T follicular helper cell (primary cell): ENCODE data around the gene PAPLN.

Source experiments
- DNase-seq: peaks from one replicate; pipeline ENCODE4 v3.0.0-alpha.2; 2020; ENCODE audit warnings: low read depth

Gene PAPLN

GRCh38 chr14:73230051-73230450 is 7.3 kb upstream of the PAPLN start:
- no peak for DNase-seq

DNA sequence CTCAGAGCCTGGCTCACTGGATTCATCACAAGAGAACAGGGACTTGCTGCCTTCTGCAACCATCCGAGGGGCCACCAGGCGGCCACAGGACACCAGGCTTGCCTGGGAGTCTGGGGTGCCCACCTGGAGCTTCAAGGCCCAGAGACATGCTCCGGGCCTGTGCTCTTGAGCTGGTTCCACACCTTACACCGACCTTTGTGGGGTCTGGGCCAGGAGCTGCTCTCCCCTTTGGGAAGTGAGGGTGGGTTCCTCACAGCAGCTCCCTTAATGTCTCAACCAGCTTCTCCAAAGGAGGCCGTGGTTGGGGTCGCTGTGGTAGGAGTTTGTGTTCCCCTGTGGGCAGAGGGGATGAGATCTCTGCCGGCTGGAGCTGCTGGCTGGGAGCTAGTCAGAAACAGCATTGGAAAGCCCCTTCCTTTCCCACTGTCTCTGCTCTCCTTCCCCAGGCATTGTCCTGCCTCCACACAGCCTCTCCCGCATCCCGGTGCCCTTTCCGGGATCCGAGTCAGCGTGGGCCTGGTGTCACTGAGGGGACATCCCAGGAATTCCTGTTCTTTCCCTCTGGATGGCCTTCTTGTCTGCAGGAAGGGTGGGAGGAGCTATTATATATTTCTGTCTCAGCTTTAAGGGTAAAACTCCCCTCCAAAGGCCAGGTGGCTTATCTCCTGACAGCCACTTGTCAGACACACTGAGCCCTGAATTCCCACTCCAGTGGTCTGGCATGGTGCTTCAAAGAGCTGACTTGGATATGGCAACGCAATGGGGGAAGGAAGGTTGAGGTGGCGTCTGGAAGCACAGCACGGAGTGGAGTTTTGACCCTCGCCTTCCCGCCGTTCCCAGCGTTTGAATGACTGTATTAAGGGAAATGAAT is 5.1 kb upstream of the PAPLN start:
- no peak for DNase-seq

DNA sequence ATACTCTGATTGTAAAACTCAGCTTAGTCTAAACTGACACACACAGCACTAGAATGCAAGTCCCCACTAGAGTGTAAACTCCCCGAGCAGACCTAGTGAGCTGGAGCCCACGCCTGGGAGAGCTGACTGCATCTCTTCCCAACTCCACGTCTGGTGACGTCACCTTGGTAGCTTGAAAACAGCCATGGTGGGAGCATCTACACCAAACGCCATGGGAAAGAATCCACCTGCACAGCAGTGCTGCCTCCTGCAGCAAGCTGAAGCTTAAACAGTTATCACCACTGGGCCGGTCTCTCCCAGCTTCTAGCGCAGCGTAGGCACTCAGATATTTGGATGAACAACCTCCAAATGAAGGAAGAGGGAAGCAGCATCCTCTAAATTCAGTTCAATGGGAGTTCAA is 4.3 kb upstream of the PAPLN start:
- DNase-seq: no peak

- no peak for DNase-seq
These were observed 3.7 kb upstream of the PAPLN start for GRCh38 chr14:73233564-73233963.

- no peak for DNase-seq
These were observed 3.3 kb upstream of the PAPLN start for GRCh38 chr14:73234029-73234428.

DNA sequence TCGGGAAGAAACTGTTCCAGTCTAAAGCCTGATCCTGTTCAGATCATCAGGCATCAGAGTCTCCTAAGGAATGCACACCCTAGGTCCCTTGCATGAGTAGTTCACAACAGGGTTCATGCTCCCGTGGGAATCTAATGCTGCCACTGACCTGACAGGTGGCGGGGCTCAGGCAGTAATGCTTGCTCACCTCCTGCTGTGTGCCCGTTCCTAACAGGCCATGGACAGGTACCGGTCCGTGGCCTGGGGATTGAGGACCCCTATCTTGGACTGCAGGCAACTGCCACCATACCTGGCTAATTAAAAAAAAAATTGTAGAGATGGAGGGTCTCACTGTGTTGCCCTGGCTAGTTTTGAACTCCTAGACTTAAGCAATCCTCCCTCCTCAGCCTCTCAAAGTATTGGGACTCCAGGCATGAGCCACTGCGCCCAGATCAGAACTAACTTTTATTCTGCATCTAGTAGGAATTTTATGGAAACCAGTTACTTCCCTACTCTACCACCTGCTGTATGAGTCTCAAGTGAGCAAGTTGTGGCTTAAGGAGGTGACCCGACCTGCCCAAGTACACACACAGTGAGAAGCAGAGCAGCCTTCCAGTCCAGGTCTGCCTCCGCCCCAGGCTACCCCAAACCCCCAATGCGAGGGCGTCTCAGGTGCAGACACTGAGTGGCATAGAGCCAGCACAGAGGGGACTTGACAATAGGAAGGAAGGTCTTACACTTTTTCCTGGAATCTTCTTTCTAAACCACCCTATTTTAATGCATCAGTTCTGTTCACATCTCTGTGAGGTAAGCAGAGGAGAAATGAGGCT is 2.5 kb upstream of the PAPLN start:
- DNase-seq: no peak

GRCh38 chr14:73235531-73236155 is 1.7 kb upstream of the PAPLN start:
- no peak for DNase-seq

DNA sequence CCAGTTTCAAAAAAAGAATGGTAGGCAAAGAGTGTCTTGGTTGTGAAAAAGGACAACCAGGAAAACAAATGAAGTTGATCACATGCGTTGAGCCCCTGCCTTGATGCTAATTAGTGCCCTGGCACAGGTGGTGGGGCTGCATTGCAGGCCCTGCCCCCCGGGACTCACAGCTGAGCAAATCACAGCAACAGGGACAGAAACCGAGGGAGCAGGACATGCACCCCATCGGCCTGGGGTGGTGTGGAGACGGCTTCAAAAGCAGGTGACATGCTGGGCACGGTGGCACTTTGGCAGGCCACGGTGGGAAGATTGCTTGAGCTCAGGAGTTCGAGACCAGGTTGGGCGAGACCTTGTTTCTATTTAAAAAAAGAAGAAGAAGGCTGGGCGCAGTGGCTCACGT is 1.1 kb upstream of the PAPLN start:
- DNase-seq: no peak

DNA sequence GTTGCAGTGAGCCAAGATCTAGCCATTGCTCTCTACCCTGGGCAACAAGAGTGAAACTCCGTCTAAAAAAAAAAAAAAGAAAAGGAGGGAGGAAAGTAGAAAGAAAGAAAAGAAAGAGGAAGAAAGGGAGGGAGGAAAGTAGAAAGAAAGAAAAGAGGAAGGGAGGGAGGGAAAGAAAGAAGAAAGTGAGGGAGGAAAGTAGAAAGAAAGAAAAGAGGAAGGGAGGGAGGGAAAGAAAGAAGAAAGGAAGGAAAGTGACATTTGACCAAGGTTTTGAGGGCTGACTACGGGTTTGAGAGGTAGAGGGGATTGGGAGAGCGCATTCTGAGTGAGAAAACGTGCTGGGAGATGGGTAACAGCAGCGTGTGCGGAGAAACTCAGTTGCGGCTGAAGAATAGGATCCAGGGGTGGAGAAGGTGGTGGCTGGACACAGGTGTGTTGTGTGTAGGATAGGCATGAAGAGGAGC is 521 bp upstream of the PAPLN start:
- no peak for DNase-seq

- no peak for DNase-seq
These were observed 599 bp downstream of the PAPLN start for GRCh38 chr14:73237786-73238423.

DNA sequence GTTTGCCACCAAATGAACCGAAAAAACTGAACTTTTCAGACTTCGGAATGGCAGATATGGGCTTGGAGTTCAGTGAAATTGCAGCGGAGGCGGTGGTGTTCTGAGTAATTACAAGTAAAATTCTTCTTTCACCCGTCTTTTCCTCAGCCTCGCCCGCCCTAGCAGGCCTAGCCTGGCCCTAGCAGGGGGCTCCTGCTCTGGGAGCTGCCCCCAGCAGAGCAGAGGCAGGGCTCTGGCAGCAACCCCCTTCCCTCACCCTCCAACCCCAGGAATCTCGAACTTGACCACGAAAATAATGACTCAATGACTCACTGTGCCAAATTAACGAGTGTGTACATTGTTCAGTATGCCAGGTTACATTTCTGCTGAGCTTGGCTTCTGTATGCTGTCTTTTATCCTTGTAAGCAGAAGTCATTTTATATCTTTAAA is 1.1 kb downstream of the PAPLN start:
- no peak for DNase-seq

DNA sequence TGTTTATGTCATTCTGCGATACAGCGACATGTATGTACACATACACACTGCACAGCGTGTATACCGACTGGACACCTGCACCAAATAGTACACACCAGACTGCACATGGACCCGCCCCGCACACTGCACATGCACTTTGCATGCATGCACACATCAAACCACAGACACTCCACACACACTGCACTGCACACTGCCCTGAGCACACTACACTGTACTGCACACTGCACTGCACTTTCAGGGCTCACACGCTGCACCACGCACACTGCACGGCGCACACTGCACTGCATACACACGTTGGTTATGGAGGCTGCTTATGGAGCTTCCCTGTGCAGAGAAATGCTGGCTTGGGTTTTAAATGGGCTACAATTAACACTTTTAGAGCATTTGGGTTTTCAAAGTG is 1.6 kb downstream of the PAPLN start:
- DNase-seq: no peak

DNA sequence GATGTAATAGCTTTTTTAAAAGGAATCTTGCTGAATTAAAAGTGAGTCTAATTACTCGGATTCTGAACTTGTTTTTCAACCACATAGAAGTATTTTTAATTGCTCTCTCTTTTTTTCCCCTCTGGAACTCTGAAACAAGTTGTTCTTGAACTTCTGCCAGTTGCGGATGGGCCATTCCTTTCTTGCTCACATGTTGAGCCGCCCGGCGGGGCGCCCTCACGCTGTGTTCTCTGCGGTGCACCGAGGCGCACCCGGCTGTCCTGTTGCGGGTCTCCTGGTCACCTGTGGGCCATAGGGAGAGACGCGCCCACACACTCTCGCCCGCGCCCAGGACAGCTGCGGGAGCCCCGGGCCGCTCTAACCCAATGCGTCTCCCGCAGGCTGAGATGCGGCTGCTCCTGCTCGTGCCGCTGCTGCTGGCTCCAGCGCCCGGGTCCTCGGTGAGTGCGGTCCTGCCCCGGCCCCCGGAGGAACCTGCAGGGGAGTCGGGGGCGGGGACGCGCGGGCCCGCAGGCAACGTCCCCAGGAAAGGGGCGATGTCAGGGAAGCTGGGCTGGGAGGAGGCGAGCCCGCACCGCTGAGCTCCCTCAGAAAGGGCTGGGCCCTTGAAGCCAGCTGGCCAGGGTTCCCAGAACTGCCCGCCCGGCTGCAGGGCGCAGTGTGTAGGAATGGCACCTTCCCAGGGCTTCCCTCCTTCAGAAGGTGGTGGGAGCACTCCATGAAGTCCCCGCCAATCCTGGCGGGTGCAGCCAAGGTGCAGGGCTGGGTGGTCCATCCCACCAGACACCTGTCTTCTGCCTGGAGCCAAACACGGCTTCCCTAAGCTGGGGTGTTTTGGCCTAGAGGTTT is 2.3 kb downstream of the PAPLN start:
- no peak for DNase-seq

- DNase-seq: no peak
These were observed 3.6 kb downstream of the PAPLN start for GRCh38 chr14:73240816-73241480.

DNA sequence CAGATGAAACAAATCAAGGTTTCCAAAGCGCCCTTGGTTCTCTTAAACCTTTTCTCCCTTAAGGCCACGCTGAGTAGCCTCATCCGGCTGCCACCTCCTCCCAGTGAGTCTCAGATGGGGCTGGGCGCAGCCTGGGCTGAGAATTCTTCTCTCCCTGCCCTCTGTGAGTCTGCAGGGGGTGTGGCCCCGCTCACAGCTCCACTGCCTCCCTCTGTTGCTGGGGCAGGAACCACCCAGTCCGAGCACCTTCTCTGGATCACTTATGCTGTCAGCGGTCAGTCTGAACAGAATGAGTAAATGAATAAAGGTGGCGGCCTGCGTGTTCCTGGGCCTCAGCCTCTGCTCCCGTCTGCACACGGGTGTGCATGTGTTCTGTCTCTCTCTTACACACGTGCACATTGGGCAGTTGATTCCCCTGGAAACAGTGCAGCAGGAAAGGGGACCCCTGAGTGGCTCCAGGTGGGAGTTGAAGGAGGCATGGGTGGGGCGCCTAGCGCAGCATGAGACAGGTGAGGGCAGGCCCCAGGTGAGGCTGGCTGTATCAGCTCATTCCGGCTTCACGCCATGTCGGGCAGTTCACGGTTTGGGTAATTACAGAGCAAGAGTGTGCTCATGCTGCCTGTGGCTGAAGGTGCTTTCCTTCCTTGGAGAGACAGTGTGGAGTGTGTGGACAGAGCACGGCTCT is 4.3 kb downstream of the PAPLN start:
- DNase-seq: no peak

- DNase-seq: no peak
These were observed 5.1 kb downstream of the PAPLN start for GRCh38 chr14:73242357-73242901.

DNA sequence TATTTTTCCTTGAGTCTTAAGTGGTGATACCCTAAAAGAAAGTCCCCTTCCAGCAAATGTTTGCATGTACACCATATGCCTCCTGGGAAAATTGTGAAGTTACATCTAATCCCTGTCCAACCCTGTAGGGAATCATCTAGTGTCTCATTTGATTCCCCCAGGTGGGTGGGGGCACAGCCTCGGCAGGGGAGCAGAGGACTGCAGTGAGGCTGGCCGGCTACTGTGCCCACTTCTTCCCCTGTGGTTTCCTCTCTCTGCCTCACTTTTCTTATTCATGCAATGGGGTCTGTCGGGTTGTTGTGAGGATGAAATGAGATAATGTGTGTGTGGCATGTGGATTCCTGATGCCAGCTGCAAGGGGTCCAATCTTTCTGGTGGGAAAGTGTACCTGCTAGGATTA is 6.0 kb downstream of the PAPLN start:
- no peak for DNase-seq

DNA sequence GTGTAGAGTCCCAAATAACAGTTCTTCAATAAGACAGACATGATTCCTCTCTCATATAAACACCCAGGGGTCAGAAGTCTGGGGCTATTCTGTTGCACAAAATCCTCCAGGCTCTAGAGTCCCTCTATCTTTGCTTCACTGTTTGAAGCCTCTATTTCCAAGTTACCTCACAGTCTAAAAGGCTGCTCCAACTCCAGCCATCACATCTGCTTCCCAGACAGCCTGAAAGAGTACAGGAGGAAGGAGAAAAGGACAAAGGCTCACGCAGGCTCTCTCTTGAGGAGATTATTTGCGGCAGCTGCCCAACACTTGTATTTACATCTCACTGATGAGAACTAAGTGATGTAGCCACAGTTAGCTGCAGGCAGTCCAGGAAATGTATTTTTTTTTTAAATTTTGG is 6.4 kb downstream of the PAPLN start:
- no peak for DNase-seq

- DNase-seq: no peak
These were observed 7.4 kb downstream of the PAPLN start for GRCh38 chr14:73244541-73245290.
